ENCODE data around the gene LGALS14. TPM values are rescaled to one million over a fixed set of nuclear protein-coding genes. Genes with fewer than 3 reads are reported as not detected.

The LGALS14 gene
- total RNA-seq = not detected in 2 replicates

GRCh38 chr19:39704181-39705044 lies at the start of gene LGALS14:
Gene LGALS14 (plus strand): TSS chr19:39704481. CDS start chr19:39704529, 48 bp downstream.

GRCh38 chr19:39655613-39656012 lies 48.7 kb upstream of the LGALS14 start, which contains the start of gene LGALS16:
Gene LGALS16 (plus strand): TSS chr19:39655913. CDS start chr19:39655962, 49 bp downstream.

GRCh38 chr19:39737891-39738290 lies 33.6 kb downstream of the LGALS14 start, which contains the start of gene CLC:
Gene CLC (minus strand): TSS chr19:39738029. CDS start chr19:39737952, 77 bp downstream.

Other genes starting within 250 kb of the LGALS14 start
- gene TIMM50, start 223.6 kb upstream of the LGALS14 start, total RNA-seq = 42.8 and 77.5 TPM in 2 replicates
- under 0.01 and 0.19 TPM in 2 replicates for gene DLL3, start 205.5 kb upstream of the LGALS14 start, total RNA-seq
- not detected in 2 replicates for gene SELENOV, start 189.3 kb upstream of the LGALS14 start, total RNA-seq
- gene EID2B, start 171.6 kb upstream of the LGALS14 start, total RNA-seq = 2.8 and 4.2 TPM in 2 replicates
- gene EID2, start 164.3 kb upstream of the LGALS14 start, total RNA-seq = 7.9 and 16.9 TPM in 2 replicates
- gene LGALS13, start 102.0 kb upstream of the LGALS14 start, total RNA-seq = not detected in 2 replicates
- not detected in 2 replicates for gene LGALS16, start 48.6 kb upstream of the LGALS14 start, total RNA-seq
- gene CLC, start 33.5 kb downstream of the LGALS14 start, total RNA-seq = not detected in 2 replicates
- gene LEUTX, start 74.4 kb downstream of the LGALS14 start, total RNA-seq = not detected in 2 replicates
- gene DYRK1B, start 129.7 kb downstream of the LGALS14 start, total RNA-seq = 5.0 and 8.2 TPM in 2 replicates
- gene FBL, start 141.9 kb downstream of the LGALS14 start, total RNA-seq = 85.4 and 227 TPM in 2 replicates
- gene FCGBP, start 230.2 kb downstream of the LGALS14 start, total RNA-seq = 0.38 and 0.85 TPM in 2 replicates

All from regular cardiac myocyte (primary cell).